GM12872 (cell line): ENCODE data around the gene GRIP1.
A peak's percentile ranks its signal among the peaks of the same experiment; 100 is the strongest.

Experiments used
- CTCF ChIP-seq: IDR thresholded peaks from 3 replicates; pipeline ENCODE4 v1.5.1; 2011; ENCODE audit warnings: low read depth, mild to moderate bottlenecking, low read length, moderate library complexity; ENCODE audit not compliant: insufficient read depth

Gene GRIP1

GRCh38 chr12:66409195-66409871 lies 269.5 kb downstream of the GRIP1 start:
- TF ChIP-seq CTCF, result peak; percentile 76

DNA sequence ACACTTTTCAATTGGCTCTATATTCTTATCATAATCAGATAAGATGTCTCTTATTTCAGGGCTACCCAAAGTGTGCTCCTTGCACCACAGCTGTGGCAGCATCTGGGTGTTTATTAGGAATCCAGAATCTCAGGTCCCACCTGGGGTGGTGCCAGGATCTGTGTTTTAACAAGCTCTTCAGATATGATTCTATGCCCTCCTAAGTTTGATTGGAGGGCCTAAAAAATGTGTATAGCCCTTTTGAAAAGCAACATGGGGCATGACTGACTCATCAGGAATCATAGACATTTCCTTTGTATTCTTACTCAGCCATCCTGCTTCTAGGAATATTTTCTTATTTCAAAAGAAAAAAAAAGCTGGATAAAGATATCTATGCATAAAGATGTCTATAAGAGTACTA lies 273.5 kb downstream of the GRIP1 start:
- TF ChIP-seq CTCF, result no peak

DNA sequence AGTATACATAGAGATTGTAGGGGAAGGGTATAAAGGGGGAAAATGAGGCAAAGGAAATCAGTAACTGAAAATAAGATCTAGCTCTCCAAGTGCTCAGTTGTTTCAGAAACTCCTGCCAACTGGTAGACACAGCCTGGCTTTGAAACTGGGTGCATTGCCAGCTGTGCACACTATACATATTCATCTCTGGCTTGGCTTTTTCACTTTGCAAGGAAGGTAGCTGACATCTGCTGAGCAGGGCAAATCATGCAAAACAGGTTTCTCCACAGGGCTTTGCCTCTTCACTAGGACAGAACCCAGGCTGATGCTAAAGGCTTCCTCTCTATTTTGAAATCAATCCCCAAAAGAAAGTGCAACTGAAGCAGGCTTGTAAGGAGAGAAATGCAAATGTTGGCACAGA lies 275.1 kb downstream of the GRIP1 start:
- no peak for TF ChIP-seq CTCF

GRCh38 chr12:66399911-66400306 lies 279.0 kb downstream of the GRIP1 start:
- TF ChIP-seq CTCF, result no peak

GRCh38 chr12:66398931-66399910 lies 279.7 kb downstream of the GRIP1 start:
- TF ChIP-seq CTCF, result no peak

GRCh38 chr12:66397574-66398290 lies 281.1 kb downstream of the GRIP1 start:
- TF ChIP-seq CTCF, result no peak

DNA sequence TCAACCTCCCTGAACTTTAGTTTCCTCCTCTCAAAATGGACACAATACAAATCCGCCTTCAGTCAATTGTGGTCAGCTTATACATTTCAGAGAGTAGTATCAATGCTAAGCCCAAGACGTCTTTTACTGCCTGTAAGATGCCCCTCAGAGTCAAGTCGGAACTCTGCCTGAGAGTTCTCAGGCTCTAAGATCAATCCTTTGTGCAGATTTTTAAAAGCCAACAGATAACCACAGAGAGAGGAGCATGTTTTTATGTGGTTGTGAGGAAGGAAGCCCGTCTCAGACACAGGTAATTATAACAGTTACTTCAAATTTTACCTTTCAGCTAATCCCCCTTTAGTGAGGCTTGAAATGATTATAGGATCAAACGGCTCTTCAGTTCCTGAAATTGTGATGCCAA lies 285.0 kb downstream of the GRIP1 start:
- TF ChIP-seq CTCF, result no peak
